PC-3 (cell line): ENCODE measurements around the gene STXBP1. TPM values are rescaled to one million over a fixed set of nuclear protein-coding genes. Genes with fewer than 3 reads are reported as not detected.

ENCODE experiments used
- ATAC-seq: fragments of 200-7000 bp; cut with Tn5 transposase; 2 replicates; pipeline ENCODE4 v1.9.1; 2020; ENCODE audit warnings: mild to moderate bottlenecking, moderate library complexity
- BruUV-seq: library from RNA; stranded (reverse); fragments of 400-500 nt; replicated peaks from 2 replicates; lab custom pipeline; 2021; lab: Mats Ljungman, UMichigan
- CTCF ChIA-PET: fragments of 300-600 bp; sonication (Branson Sonifier 250); formaldehyde crosslinking; loops from one replicate; lab custom pipeline; 2022; ENCODE audit warnings: antibody characterized with exemption; lab: Charles Lee
- POLR2A ChIA-PET: fragments of 300-600 bp; sonication (Branson Sonifier 250); formaldehyde crosslinking; loops from one replicate; lab custom pipeline; 2022; ENCODE audit warnings: antibody characterized with exemption; ENCODE audit not compliant: unreplicated experiment; lab: Charles Lee
- DNase-seq: peaks from one replicate; pipeline ENCODE4 v3.0.0-alpha.2; 2015
- H2AFZ ChIP-seq: fragments of 300-600 bp; sonication (generic); 2 replicates; pipeline ENCODE4 v1.6.0; 2016; ENCODE audit warnings: antibody characterized with exemption, low read length
- H3F3A ChIP-seq: fragments of 300-600 bp; sonication (generic); one replicate; pipeline ENCODE4 v1.6.0; 2017; ENCODE audit warnings: antibody characterized with exemption, low read length, control low read depth, mild to moderate bottlenecking; ENCODE audit not compliant: unreplicated experiment
- H3K27ac ChIP-seq: fragments of 300-600 bp; sonication (generic); 2 replicates; pipeline ENCODE4 v1.5.1; 2016; ENCODE audit warnings: mild to moderate bottlenecking, low read length
- H3K27me3 ChIP-seq: fragments of 300-600 bp; sonication (generic); 2 replicates; pipeline ENCODE4 v1.6.1; 2016; ENCODE audit warnings: low read length, mixed read lengths
- H3K36me3 ChIP-seq: fragments of 300-600 bp; sonication (generic); 2 replicates; pipeline ENCODE4 v1.6.1; 2016; ENCODE audit warnings: low read depth, mixed run types, low read length, mixed read lengths
- H3K4me1 ChIP-seq: fragments of 300-600 bp; sonication (generic); 2 replicates; pipeline ENCODE4 v1.5.1; 2016; ENCODE audit warnings: low read length; ENCODE audit not compliant: insufficient read depth
- H3K4me2 ChIP-seq: fragments of 300-600 bp; sonication (generic); 2 replicates; pipeline ENCODE4 v1.6.0; 2016; ENCODE audit warnings: low read length
- H3K4me3 ChIP-seq: fragments of 300-600 bp; sonication (generic); 2 replicates; pipeline ENCODE4 v1.5.1; 2016; ENCODE audit warnings: mild to moderate bottlenecking, low read length, mixed read lengths
- H3K79me2 ChIP-seq: fragments of 300-600 bp; sonication (generic); 2 replicates; pipeline ENCODE4 v1.6.1; 2017; ENCODE audit warnings: low read length, mixed read lengths
- H3K9ac ChIP-seq: fragments of 300-600 bp; sonication (generic); 2 replicates; pipeline ENCODE4 v1.6.0; 2016; ENCODE audit warnings: mild to moderate bottlenecking, low read length
- H3K9me2 ChIP-seq: fragments of 300-600 bp; sonication (generic); replicated peaks from 2 replicates; pipeline ENCODE4 v1.6.1; 2016; ENCODE audit warnings: mixed run types, low read length, mixed read lengths
- H3K9me3 ChIP-seq: fragments of 300-600 bp; sonication (generic); 2 replicates; pipeline ENCODE4 v1.6.1; 2016; ENCODE audit warnings: low read length, mixed read lengths
- H4K20me1 ChIP-seq: fragments of 300-600 bp; sonication (generic); 2 replicates; pipeline ENCODE4 v1.6.1; 2016; ENCODE audit warnings: low read length, mixed read lengths
- EZH2 ChIP-seq: fragments of 300-600 bp; sonication (generic); IDR thresholded peaks from one replicate; pipeline ENCODE4 v1.6.1; 2017; ENCODE audit warnings: antibody characterized with exemption, mild to moderate bottlenecking, low read length; ENCODE audit not compliant: unreplicated experiment
- EZH2phosphoT487 ChIP-seq: fragments of 300-600 bp; sonication (generic); IDR thresholded peaks from 2 replicates; pipeline ENCODE4 v1.6.1; 2018; ENCODE audit warnings: mild to moderate bottlenecking, antibody characterized with exemption, low read length, borderline replicate concordance
- intact Hi-C: fragments of 100-400 bp; cut with micrococcal nuclease; formaldehyde crosslinking; loops from 2 replicates; pipeline ENCODE4 v1.9.0; 2023
- total RNA-seq: library from RNA; depleted of rRNA; stranded (reverse); fragments of >200 nt; gene quantifications from 2 replicates; pipeline ENCODE4 v1.2.3, GENCODE V29; 2014
- TF ChIP-seq, protein P1 (sequence below): fragments of 300-600 bp; sonication (generic); conservative IDR thresholded peaks from 2 replicates; pipeline ENCODE4 v1.5.1; 2017; ENCODE audit warnings: antibody characterized with exemption, low read depth, mild to moderate bottlenecking, low read length

The STXBP1 gene
- total RNA-seq, 1 experiment from 2014 or later = 9.1 TPM

DNA sequence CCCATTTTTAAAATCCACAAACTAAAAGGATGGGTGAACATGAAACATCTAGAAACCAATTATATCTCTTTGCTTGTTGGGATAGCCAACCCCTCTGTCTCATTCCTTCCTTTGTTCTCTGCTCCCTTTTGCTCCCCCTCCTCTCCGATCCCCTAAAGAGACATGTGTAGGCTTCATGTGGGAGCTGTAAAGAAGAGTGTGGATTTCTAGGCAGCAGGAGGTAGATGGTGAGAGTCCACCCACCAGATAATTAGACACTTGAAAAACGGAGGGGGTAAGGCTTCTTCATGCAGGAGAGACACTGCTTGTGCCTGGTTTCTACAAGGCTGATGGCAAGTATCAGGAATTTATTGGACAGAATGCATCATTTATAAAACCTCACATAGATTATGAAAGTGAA is 67.4 kb downstream of the STXBP1 start:
- ChIA-PET CTCF (no interaction called here), POLR2A (no interaction called here)
- TF ChIP-seq, protein P1, sequence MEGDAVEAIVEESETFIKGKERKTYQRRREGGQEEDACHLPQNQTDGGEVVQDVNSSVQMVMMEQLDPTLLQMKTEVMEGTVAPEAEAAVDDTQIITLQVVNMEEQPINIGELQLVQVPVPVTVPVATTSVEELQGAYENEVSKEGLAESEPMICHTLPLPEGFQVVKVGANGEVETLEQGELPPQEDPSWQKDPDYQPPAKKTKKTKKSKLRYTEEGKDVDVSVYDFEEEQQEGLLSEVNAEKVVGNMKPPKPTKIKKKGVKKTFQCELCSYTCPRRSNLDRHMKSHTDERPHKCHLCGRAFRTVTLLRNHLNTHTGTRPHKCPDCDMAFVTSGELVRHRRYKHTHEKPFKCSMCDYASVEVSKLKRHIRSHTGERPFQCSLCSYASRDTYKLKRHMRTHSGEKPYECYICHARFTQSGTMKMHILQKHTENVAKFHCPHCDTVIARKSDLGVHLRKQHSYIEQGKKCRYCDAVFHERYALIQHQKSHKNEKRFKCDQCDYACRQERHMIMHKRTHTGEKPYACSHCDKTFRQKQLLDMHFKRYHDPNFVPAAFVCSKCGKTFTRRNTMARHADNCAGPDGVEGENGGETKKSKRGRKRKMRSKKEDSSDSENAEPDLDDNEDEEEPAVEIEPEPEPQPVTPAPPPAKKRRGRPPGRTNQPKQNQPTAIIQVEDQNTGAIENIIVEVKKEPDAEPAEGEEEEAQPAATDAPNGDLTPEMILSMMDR = no peak
- TF ChIP-seq EZH2 = no peak
- no peak for TF ChIP-seq EZH2phosphoT487
- H2AFZ ChIP-seq = no peak overlapping the region
- BruUV-seq = no TSS peak
- intact Hi-C loops = no loop called here
- ATAC-seq (no peak), DNase-seq (no peak)
- H3K27ac ChIP-seq = no peak overlapping the region
- H4K20me1 ChIP-seq = no peaks in the 10 kb centered on the region
- no peak overlapping the region for H3K9ac ChIP-seq
- no peaks in the 10 kb centered on the region for H3K9me3 ChIP-seq
- no peaks in the 10 kb centered on the region for H3K9me2 ChIP-seq
- no peak overlapping the region for H3K4me2 ChIP-seq
- no peaks in the 10 kb centered on the region for H3K36me3 ChIP-seq
- no peaks in the 10 kb centered on the region for H3K27me3 ChIP-seq
- peaks cover 2% of the 10 kb centered on the region for H3K4me1 ChIP-seq
- H3K4me3 ChIP-seq = no peak overlapping the region
- H3F3A ChIP-seq = no peaks in the 10 kb centered on the region
- no peaks in the 10 kb centered on the region for H3K79me2 ChIP-seq

DNA sequence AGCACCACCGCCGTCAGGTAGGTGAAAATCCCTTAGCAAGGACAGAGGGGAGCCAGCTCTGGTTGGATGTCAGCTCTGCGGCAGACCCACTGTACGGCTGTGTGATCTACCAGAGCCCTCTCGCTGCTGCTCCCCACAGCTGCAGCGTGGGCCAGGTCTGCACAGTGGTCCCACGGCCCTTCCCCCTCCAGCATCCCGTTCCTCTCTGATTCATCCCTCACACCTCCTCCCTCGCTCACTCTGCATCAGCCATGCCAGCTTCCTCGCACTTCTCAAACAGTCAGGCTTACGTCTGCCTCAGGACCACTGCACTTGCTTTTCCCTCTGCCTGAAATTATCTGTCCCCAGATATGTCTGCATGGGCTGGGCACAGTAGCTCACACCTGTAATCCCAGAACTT is 68.1 kb downstream of the STXBP1 start:
- BruUV-seq = no TSS peak
- H3K4me2 ChIP-seq = no peak overlapping the region
- ATAC-seq = no peak
- H3K9ac ChIP-seq = no peak overlapping the region
- H4K20me1 ChIP-seq = no peaks in the 10 kb centered on the region
- no peaks in the 10 kb centered on the region for H3K9me2 ChIP-seq
- H3K4me3 ChIP-seq = no peak overlapping the region
- H3K36me3 ChIP-seq = no peaks in the 10 kb centered on the region
- no peak overlapping the region for H2AFZ ChIP-seq
- H3K4me1 ChIP-seq = peaks cover 7% of the 10 kb centered on the region
- CTCF ChIA-PET = no interaction called here
- TF ChIP-seq EZH2 (no peak), EZH2phosphoT487 (no peak)
- TF ChIP-seq, protein P1 = no peak
- no peak overlapping the region for H3K27ac ChIP-seq
- intact Hi-C loops = no loop called here
- H3K9me3 ChIP-seq = no peaks in the 10 kb centered on the region
- H3K27me3 ChIP-seq = no peaks in the 10 kb centered on the region
- POLR2A ChIA-PET = no interaction called here
- no peaks in the 10 kb centered on the region for H3K79me2 ChIP-seq
- H3F3A ChIP-seq = no peaks in the 10 kb centered on the region
- no peak for DNase-seq

DNA sequence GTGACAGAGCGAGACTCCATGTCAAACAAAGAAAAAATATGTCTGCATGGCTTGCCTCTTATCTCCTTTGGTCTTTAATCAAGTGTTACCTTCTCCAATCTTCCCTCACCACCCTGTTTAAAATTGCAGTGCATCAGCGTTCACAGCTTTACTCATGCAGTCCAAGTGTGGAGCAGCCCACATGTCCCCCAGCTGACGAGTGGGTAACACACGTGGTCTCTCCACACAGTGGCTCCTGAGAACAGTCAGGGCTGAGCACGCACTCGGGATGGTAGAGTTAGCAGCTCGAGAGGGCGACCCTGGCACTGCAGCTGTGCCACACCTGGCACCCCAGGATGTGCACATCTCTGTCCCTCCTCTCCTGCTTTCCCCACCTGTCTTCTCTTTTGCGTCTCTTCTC is 68.8 kb downstream of the STXBP1 start:
- no peaks in the 10 kb centered on the region for H3K27me3 ChIP-seq
- no peaks in the 10 kb centered on the region for H4K20me1 ChIP-seq
- no peaks in the 10 kb centered on the region for H3K79me2 ChIP-seq
- ChIA-PET CTCF (no interaction called here), POLR2A (no interaction called here)
- no peaks in the 10 kb centered on the region for H3K36me3 ChIP-seq
- no peaks in the 10 kb centered on the region for H3F3A ChIP-seq
- BruUV-seq = no TSS peak
- TF ChIP-seq, protein P1 = no peak
- TF ChIP-seq EZH2 (no peak), EZH2phosphoT487 (no peak)
- H3K9ac ChIP-seq = no peak overlapping the region
- H3K9me2 ChIP-seq = no peaks in the 10 kb centered on the region
- intact Hi-C loops = no loop called here
- H3K9me3 ChIP-seq = no peaks in the 10 kb centered on the region
- peaks cover 7% of the 10 kb centered on the region for H3K4me1 ChIP-seq
- no peak overlapping the region for H3K4me3 ChIP-seq
- no peak for DNase-seq
- H3K4me2 ChIP-seq = no peak overlapping the region
- ATAC-seq = no peak
- H2AFZ ChIP-seq = no peak overlapping the region
- H3K27ac ChIP-seq = no peak overlapping the region
